ENCODE measurements around the gene PRF1.

- no peak for TF ChIP-seq EZH2phosphoT487 (IDR thresholded peaks at IDR 0.05; ENCODE audit: borderline replicate concordance)
- TF ChIP-seq ZBTB33 (IDR thresholded peaks at IDR 0.05; ENCODE audit: extremely low read depth, insufficient replicate concordance, low read length): no peak
- TF ChIP-seq POLR2AphosphoS5 (IDR thresholded peaks at IDR 0.05; ENCODE audit: low read depth, low read length): no peak
- no peak for TF ChIP-seq EZH2 (IDR thresholded peaks at IDR 0.05)
- no peak for TF ChIP-seq CBX3 (IDR thresholded peaks at IDR 0.05; ENCODE audit: low read depth)
- no peak for TF ChIP-seq CTCF (IDR thresholded peaks at IDR 0.05 in 2 of 3, conservative IDR thresholded peaks at IDR 0.05 in 1 of 3; ENCODE audit: borderline replicate concordance in 1 of 3, insufficient read depth in 1 of 3, low read depth in 2 of 3, low read length in 2 of 3)
- TF ChIP-seq POLR2A (IDR thresholded peaks at IDR 0.05; ENCODE audit: borderline replicate concordance, extremely low read depth, insufficient read depth, insufficient read length): no peak
- TF ChIP-seq MAX (IDR thresholded peaks at IDR 0.05): no peak
- TF ChIP-seq YY1 (IDR thresholded peaks at IDR 0.05; ENCODE audit: extremely low read depth, insufficient replicate concordance, low read depth, low read length): no peak
- no peak for TF ChIP-seq REST (IDR thresholded peaks at IDR 0.05; ENCODE audit: low read depth)
These were observed 4.4 kb downstream of the PRF1 start for GRCh38 chr10:70597856-70598815.
